Cerebellar nuclear complex (tissue), 1 donor: ENCODE results near the gene PCDHGA8.
"Not testable (repeated sequence)": the region's sequence is repeated elsewhere in the genome, so short reads cannot be mapped to it uniquely, and the experiment has no call there.

Source experiments
- DNase-seq, 2 experiments: peaks; one replicate each; lab custom pipeline; 2025; lab: John Stamatoyannopoulos, UW

Gene PCDHGA8

GRCh38 chr5:141371572-141372475 lies 20.6 kb upstream of the PCDHGA8 start:
- DNase-seq: no peak

GRCh38 chr5:141373673-141374317 lies 18.6 kb upstream of the PCDHGA8 start, which contains the start of gene PCDHGA6:
Gene PCDHGA6 (plus strand): TSS chr5:141373891. CDS start chr5:141374084, 193 bp downstream.
- no peak for DNase-seq

- no peak for DNase-seq
These were observed 17.8 kb upstream of the PCDHGA8 start for GRCh38 chr5:141374627-141375026.

GRCh38 chr5:141375444-141376155 lies 16.8 kb upstream of the PCDHGA8 start:
- DNase-seq: not testable (repeated sequence)

GRCh38 chr5:141382469-141383294 lies 9.8 kb upstream of the PCDHGA8 start, which contains the start of gene PCDHGA7:
Gene PCDHGA7 (plus strand): TSS chr5:141382742. CDS start chr5:141382900, 158 bp downstream.
- DNase-seq: no peak

- no peak for DNase-seq
These were observed 9.1 kb upstream of the PCDHGA8 start for GRCh38 chr5:141383345-141383744.

- no peak for DNase-seq
These were observed 7.8 kb upstream of the PCDHGA8 start for GRCh38 chr5:141384471-141385267.

GRCh38 chr5:141387557-141388311 lies 4.7 kb upstream of the PCDHGA8 start, which contains the start of gene PCDHGB4:
Gene PCDHGB4 (plus strand): TSS chr5:141387698. CDS start chr5:141387885, 187 bp downstream.
- DNase-seq: not testable (repeated sequence)

- DNase-seq: no peak
These were observed 3.8 kb upstream of the PCDHGA8 start for GRCh38 chr5:141388661-141389060.

GRCh38 chr5:141389153-141390042 lies 3.0 kb upstream of the PCDHGA8 start:
- DNase-seq: no peak

- DNase-seq: no peak
These were observed 834 bp downstream of the PCDHGA8 start for GRCh38 chr5:141393267-141393666.

DNA sequence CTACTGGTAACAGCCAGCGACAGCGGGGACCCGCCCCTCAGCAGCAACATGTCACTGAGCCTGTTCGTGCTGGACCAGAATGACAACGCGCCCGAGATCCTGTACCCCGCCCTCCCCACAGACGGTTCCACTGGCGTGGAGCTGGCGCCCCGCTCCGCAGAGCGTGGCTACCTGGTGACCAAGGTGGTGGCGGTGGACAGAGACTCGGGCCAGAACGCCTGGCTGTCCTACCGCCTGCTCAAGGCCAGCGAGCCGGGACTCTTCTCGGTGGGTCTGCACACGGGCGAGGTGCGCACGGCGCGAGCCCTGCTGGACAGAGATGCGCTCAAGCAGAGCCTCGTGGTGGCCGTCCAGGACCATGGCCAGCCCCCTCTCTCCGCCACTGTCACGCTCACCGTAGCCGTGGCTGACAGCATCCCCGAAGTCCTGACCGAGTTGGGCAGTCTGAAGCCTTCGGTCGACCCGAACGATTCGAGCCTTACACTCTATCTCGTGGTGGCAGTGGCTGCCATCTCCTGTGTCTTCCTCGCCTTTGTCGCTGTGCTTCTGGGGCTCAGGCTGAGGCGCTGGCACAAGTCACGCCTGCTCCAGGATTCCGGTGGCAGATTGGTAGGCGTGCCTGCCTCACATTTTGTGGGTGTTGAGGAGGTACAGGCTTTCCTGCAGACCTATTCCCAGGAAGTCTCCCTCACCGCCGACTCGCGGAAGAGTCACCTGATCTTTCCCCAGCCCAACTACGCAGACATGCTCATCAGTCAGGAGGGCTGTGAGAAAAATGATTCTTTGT lies 2.2 kb downstream of the PCDHGA8 start:
- not testable (repeated sequence) for DNase-seq

DNA sequence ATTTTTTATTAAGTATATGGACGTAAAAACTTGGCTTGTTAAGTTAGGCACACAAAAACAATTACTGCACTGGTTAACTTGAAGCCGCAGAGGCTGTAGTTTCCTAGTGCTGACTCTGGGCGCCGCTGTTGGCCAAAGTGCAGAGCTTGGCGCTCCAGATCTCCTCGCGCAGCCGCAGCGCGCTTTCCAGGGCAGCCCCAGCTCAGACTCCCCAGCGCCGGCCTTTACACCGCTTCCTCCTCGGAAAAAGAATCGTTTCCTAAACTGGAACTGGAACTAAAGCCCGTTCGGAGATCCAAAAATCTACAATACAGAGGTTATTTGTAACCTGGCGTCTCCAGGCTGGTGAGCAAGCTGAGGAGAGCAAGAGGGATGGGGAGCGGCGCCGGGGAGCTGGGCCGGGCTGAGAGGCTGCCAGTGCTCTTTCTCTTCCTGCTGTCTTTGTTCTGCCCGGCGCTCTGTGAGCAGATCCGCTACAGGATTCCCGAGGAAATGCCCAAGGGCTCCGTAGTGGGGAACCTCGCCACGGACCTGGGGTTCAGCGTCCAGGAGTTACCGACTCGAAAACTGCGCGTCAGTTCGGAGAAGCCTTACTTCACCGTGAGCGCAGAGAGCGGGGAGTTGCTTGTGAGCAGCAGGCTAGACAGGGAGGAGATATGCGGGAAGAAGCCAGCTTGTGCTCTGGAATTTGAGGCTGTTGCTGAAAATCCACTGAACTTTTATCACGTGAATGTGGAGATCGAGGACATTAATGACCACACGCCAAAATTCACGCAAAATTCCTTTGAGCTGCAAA lies 5.5 kb downstream of the PCDHGA8 start, which contains the start of gene PCDHGB5:
TSS of gene PCDHGB5 (plus strand) at position 192 of the 796 bp plus-strand sequence. CDS start at position 373, 181 bp downstream.
- not testable (repeated sequence) for DNase-seq

- no peak for DNase-seq
These were observed 6.2 kb downstream of the PCDHGA8 start for GRCh38 chr5:141398608-141399007.

DNA sequence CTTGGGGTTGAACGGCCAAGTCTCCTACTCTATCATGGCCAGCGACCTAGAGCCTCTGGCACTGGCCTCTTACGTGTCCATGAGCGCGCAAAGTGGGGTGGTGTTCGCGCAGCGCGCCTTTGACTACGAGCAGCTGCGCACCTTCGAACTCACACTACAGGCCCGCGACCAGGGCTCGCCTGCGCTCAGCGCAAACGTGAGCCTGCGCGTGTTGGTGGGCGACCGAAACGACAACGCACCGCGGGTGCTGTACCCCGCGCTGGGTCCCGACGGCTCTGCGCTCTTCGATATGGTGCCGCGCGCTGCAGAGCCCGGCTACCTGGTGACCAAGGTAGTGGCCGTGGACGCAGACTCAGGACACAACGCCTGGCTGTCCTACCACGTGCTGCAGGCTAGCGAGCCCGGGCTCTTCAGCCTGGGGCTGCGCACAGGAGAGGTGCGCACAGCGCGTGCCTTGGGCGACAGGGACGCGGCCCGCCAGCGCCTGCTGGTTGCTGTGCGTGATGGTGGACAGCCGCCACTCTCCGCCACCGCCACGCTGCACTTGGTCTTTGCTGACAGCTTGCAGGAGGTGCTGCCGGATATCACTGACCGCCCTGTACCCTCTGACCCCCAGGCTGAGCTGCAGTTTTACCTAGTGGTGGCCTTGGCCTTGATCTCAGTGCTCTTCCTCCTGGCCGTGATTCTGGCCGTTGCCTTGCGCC lies 7.3 kb downstream of the PCDHGA8 start:
- DNase-seq: no peak
